Measurements from ENCODE around the gene PDPK1.
"Not testable (repeated sequence)": the region's sequence is repeated elsewhere in the genome, so short reads cannot be mapped to it uniquely, and the experiment has no call there.

PDPK1 gene

GRCh38 chr16:2523801-2524231 lies 14.0 kb upstream of the PDPK1 start:
- no peak for DNase-seq (ENCODE audit: low spot score)

GRCh38 chr16:2524339-2524938 lies 13.4 kb upstream of the PDPK1 start:
- no peak for DNase-seq (ENCODE audit: low spot score)

GRCh38 chr16:2526135-2526534 lies 11.7 kb upstream of the PDPK1 start:
- no peak for DNase-seq (ENCODE audit: low spot score)

GRCh38 chr16:2527071-2527783 lies 10.6 kb upstream of the PDPK1 start:
- no peak for DNase-seq (ENCODE audit: low spot score)

DNA sequence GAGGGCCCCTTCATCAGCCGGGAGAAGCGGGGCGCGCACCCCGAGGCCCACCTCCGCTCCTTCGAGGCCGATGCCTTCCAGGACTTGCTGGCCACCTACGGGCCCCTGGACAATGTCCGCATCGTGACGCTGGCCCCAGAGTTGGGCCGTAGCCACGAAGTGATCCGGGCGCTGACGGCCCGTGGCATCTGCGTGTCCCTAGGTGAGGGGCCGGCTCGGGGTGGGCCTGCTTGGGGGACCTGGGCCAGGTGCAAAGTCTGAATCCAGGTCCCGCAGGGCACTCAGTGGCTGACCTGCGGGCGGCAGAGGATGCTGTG lies 10.1 kb upstream of the PDPK1 start:
- no peak for DNase-seq (ENCODE audit: low spot score)

DNA sequence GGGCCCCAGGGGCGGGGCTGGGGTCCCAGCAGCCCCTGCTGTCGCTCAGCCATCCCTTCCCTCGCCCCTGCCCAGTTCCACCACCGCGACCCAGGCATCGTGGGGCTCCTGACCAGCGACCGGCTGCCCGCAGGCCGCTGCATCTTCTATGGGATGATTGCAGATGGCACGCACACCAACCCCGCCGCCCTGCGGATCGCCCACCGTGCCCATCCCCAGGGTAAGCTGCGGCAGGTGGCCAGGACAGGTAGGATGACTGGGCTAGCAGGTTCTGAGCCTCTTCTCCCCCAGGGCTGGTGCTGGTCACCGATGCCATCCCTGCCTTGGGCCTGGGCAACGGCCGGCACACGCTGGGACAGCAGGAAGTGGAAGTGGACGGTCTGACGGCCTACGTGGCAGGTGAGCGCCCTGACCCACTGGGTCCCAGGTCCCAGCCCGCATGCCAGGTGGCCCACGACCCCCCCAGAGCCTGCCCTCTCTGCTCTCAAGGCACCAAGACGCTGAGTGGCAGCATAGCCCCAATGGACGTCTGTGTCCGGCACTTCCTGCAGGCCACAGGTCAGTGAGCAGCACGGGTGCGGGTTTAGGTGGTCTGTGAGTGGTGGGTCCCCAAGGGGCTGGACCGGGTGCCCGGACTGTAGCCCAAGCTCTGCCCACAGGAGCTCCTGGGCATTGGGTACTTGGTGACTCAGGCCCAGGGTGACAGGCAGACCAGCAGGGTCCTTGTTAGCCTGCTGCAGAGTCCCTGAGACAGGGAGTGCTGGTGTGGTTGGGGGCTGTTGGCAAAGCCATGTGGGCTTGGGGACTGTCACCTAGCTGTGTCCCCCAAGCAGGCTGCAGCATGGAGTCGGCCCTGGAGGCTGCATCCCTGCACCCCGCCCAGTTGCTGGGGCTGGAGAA lies 9.4 kb upstream of the PDPK1 start:
- no peak for DNase-seq (ENCODE audit: low spot score)

- DNase-seq (ENCODE audit: low spot score) = peak; percentile 49
These were observed 8.5 kb upstream of the PDPK1 start for GRCh38 chr16:2529061-2529931.

DNA sequence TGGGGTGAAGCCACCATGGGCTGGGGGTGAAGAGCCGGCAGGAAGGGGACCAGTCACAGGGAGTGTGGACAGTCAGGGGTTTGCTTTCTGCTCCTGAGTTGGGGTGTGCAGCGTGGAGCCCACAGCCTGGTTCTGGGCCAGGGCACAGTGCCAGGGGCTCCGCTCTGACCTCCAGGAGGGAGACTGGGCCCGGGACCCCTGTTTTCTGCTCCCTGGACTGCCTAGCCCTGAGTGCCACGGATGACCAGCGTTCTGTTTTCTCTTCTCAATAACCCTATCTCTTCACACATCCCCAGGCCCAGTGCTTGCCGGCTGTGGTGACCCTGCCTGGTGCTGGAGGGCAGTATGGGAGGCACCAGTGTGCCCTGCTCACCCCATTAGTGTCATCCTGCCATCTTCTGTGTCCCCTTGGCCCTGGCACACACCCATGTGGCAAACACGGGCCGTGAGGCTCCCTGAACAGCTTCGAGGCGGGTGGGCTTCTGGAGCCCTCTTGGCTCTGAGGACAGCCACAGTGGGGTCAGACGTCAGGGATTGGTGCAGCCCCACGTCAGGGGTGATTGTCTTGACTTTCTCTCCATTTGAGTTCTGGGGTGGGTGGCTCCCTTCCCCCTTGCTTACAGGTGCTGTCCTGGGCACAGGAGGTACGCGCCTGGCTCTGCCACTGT lies 7.7 kb upstream of the PDPK1 start:
- DNase-seq (ENCODE audit: low spot score) = no peak

GRCh38 chr16:2530629-2531318 lies 7.0 kb upstream of the PDPK1 start:
- DNase-seq (ENCODE audit: low spot score) = no peak

- no peak for DNase-seq (ENCODE audit: low spot score)
These were observed 6.5 kb upstream of the PDPK1 start, which contains the start of gene CEMP1 for GRCh38 chr16:2531371-2531695. Gene CEMP1, minus strand, starts transcription at chr16:2531408. Its CDS starts 335 bp downstream, at chr16:2531073.

DNA sequence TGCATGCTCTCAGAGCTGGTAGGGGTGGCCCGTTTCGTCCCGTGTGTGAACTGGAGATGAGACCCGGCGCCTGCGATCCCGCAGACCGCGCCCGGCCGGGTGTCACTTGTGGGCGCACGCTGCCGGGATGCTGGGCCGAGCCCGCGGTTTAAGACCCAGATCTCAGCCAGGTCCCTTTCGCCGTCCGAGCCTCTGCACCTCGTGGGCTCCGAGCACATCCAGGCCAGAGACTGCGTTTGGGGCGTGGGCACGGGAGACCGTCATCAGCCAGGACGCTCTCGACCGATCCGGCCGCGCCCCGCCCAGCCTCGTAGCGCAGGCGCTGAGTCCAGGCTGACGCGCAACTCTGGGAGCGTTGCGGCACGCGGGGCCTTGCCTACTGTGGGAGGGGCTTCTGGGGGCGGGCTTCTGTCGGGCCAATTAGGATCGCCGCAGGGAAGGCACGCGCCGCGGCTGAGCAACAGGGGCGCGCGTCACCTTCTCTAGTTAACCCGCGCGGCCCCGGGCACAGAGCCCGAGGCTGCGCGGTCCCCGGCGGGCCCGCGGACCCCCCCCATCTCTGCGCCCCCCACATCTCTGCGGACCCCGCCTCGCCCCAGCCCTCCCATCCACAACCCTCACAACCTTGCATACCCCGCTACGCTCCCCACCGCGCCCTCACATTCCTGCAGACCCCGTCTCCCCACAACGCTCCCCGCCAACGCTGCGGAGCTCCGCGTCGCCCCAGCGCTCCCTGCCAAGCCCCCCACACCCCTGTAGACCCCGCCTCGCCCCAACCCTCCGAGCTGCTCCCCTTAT lies 5.9 kb upstream of the PDPK1 start:
- DNase-seq (ENCODE audit: low spot score) = peak; percentile 97

DNA sequence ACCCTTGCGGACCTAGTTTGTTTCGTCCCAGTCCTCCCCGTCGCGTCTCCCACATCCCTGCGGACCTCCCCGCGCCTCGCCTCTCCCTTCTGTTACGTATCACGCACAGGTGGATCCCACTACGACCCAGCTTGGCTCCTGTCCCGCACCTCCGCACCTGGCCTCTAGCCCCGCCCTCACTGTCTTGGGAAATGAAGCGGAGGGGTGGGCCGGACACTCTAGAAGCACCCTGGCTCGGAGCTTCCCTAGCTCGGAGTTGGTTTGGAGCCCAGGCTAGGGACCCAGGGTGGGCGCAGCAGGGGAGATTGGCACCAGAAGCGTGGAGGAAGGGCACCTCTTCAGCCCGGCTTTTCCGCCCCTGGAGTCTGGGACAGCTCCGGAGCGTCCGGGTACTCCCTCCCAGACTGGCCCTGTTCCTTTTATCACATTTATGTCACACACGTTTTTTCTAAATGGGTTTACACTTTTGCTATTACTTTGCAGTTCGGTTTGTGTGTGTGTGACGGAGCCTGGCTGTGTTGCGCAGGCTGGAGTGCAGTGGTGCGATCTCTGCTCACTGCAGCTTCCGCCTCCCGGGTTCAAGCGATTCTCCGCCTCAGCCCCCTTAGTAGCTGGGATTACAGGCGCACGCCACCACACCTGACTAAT lies 5.2 kb upstream of the PDPK1 start:
- DNase-seq (ENCODE audit: low spot score) = peak; percentile 33

DNA sequence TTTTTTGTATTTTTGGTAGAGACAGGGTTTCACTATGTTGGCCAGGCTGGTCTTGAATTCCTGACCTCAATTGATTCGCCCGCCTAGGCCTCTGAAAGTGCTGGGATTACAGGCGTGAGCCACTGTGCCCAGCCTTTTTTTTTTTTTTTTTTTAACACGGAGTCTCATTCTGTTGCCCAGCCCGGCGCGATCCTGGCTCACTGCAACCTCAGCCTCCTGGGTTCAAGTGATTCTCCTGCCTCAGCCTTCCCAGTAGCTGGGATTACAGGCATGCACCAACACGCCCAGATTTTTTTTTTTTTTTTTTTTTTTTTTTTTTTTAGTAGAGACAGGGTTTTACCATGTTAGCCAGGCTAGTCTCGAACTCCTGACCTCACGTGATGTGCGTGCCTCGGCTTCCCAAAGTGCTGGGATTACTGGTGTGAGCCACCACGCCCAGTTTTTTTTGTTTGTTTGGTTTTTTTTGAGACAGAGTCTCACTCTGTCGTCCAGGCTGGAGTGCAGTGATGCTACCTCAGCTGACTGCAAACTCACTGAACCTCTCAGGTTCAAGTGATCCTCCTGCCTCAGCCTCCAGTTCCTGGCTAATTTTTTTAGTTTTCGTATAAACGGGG lies 4.6 kb upstream of the PDPK1 start:
- DNase-seq (ENCODE audit: low spot score) = not testable (repeated sequence)

GRCh38 chr16:2533912-2534311 lies 3.9 kb upstream of the PDPK1 start:
- DNase-seq (ENCODE audit: low spot score) = no peak

- not testable (repeated sequence) for DNase-seq (ENCODE audit: low spot score)
These were observed 3.5 kb upstream of the PDPK1 start for GRCh38 chr16:2534335-2534734.

DNA sequence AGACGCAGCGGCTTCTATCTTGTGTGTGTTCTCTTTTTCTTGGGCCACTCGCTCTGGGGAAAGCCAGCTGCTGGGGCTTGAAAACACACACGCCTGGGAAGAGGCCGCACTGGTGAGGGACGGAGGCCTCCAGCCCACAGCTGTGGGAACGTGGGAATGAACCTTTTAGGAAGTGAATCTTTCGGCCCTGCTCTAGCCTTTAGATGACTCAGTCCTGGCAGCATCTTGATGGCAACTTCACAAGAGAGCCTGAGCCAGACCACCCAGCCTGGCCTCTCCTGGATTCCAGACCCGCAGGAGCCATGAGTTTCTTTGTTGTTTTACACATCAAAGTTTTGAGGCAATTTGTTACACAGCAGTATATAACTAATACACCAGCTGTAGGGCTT lies 2.2 kb upstream of the PDPK1 start:
- no peak for DNase-seq (ENCODE audit: low spot score)

DNA sequence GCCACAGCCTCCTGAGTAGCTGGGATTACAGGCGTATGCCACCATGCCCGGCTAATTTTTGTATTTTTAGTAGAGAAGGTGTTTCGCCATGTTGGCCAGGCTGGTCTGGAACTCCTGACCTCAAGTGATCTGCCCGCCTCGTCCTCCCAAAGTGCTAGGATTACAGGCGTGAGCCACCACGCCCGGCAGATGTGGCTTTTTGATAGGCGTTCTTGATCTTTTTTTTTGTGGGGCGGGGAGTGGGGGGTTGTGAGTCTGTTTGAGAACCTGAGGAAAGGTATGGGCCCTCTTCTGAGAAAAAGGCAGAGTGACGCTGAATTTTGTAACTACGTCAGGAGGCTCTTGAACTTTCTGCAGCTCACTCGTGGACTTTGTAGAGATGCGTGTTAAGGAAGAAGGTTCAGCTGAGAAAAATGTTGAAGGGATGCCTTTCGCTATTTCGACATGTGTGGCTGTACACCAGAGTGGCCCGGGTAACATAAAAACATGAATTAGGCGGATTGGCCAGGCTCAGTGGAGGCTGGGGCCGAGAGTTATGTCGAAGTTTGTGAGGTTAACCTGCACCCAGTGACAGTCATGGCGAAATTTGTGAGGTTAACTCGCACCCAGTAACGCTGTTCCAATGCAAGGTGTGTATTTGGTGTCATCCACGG lies 1.5 kb downstream of the PDPK1 start:
- DNase-seq (ENCODE audit: low spot score) = not testable (repeated sequence)

DNA sequence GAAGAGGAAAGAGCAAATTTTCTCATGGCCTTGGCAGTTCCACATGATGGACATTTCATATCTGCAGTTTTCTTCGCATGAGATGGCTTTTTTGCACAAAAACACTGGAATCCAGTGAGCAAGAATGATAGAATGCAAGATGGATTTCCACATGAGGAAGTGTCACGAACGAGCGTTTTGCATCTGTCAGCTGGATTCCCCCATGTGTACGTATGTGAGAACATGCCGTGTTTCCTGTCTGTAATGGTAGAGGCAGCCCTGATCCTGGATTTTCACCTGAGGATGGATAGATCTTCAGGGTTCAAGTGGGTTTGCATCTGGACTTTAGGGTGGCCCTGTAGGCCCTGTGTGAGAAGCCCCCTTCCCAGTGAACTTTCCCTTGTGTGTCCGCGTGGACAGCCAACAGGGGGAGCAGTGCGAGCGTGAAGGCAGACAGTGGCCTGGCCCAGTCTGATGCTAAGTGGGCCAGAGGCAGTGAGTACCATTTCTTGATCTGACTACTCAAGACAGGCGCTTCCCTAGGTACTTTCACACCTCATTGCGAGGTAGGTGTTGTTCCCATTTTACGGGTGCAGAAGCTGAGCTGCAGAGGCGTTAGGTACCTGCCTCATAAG lies 2.1 kb downstream of the PDPK1 start:
- not testable (repeated sequence) for DNase-seq (ENCODE audit: low spot score)

All from RKO (cell line).